H9 (cell line): ENCODE results near the gene SH3RF2. TPM values are rescaled to one million over a fixed set of nuclear protein-coding genes. Genes with fewer than 3 reads are reported as not detected.

Experiments
- DNase-seq: peaks from one replicate; pipeline ENCODE4 v3.0.0-alpha.2; 2017
- H2AFZ ChIP-seq: one replicate; pipeline ENCODE4 v1.6.1; 2013; ENCODE audit warnings: mild to moderate bottlenecking, low read length, control low read depth, moderate library complexity
- H2AK5ac ChIP-seq: 2 replicates; pipeline ENCODE4 v1.6.1; 2013; ENCODE audit warnings: low read length, control low read depth, mixed read lengths; ENCODE audit not compliant: insufficient read length
- H2BK120ac ChIP-seq: one replicate; pipeline ENCODE4 v1.6.1; 2013; ENCODE audit warnings: low read depth, mild to moderate bottlenecking, low read length, control low read depth, inconsistent platforms; ENCODE audit not compliant: poor library complexity, severe bottlenecking
- H2BK12ac ChIP-seq: 2 replicates; pipeline ENCODE4 v1.6.1; 2013; ENCODE audit warnings: low read length, control low read depth, mixed read lengths, low read depth; ENCODE audit not compliant: insufficient read length
- H2BK15ac ChIP-seq: 2 replicates; pipeline ENCODE4 v1.6.1; 2013; ENCODE audit warnings: low read depth, low read length, control low read depth
- H2BK20ac ChIP-seq: one replicate; pipeline ENCODE4 v1.6.1; 2013; ENCODE audit warnings: low read depth, mild to moderate bottlenecking, low read length, control low read depth, inconsistent platforms; ENCODE audit not compliant: poor library complexity, severe bottlenecking
- H2BK5ac ChIP-seq: 2 replicates; pipeline ENCODE4 v1.6.1; 2013; ENCODE audit warnings: low read length, control low read depth, mixed read lengths; ENCODE audit not compliant: insufficient read length
- H3K14ac ChIP-seq: 2 replicates; pipeline ENCODE4 v1.6.1; 2013; ENCODE audit warnings: low read length, control low read depth; ENCODE audit not compliant: insufficient read depth
- H3K18ac ChIP-seq: 2 replicates; pipeline ENCODE4 v1.6.1; 2013; ENCODE audit warnings: low read depth, mild to moderate bottlenecking, mixed read lengths, low read length, control low read depth; ENCODE audit not compliant: insufficient read length
- H3K23ac ChIP-seq: 2 replicates; pipeline ENCODE4 v1.6.1; 2013; ENCODE audit warnings: low read length, control low read depth, mixed read lengths, low read depth; ENCODE audit not compliant: insufficient read length
- H3K23me2 ChIP-seq: 2 replicates; pipeline ENCODE4 v1.6.1; 2013; ENCODE audit warnings: low read depth, mild to moderate bottlenecking, mixed read lengths, low read length, control low read depth; ENCODE audit not compliant: insufficient read length, poor library complexity, severe bottlenecking
- H3K27ac ChIP-seq: 2 replicates; pipeline ENCODE4 v1.5.1; 2013; ENCODE audit warnings: low read length, control low read depth, mixed read lengths, low read depth; ENCODE audit not compliant: insufficient read length
- H3K27me3 ChIP-seq: 2 replicates; pipeline ENCODE4 v1.6.1; 2013; ENCODE audit warnings: low read length, control low read depth, inconsistent platforms; ENCODE audit not compliant: insufficient read depth
- H3K4ac ChIP-seq: 2 replicates; pipeline ENCODE4 v1.6.1; 2013; ENCODE audit warnings: low read depth, mild to moderate bottlenecking, control low read depth, inconsistent platforms, low read length, moderate library complexity
- H3K4me1 ChIP-seq: 2 replicates; pipeline ENCODE4 v1.6.1; 2013; ENCODE audit warnings: low read length, control low read depth, inconsistent platforms; ENCODE audit not compliant: insufficient read depth
- H3K4me2 ChIP-seq: 2 replicates; pipeline ENCODE4 v1.6.1; 2013; ENCODE audit warnings: low read length, control low read depth, mixed read lengths; ENCODE audit not compliant: insufficient read length, insufficient read depth
- H3K56ac ChIP-seq: 2 replicates; pipeline ENCODE4 v1.6.1; 2013; ENCODE audit warnings: low read depth, mild to moderate bottlenecking, mixed read lengths, low read length, control low read depth; ENCODE audit not compliant: insufficient read length
- H3K79me1 ChIP-seq: 2 replicates; pipeline ENCODE4 v1.6.1; 2013; ENCODE audit warnings: low read depth, mild to moderate bottlenecking, moderate library complexity, low read length, control low read depth, inconsistent platforms; ENCODE audit not compliant: insufficient read depth, poor library complexity, severe bottlenecking
- H3K79me2 ChIP-seq: 2 replicates; pipeline ENCODE4 v1.6.1; 2013; ENCODE audit warnings: low read length, control low read depth, inconsistent platforms; ENCODE audit not compliant: insufficient read depth
- H3K9ac ChIP-seq: 2 replicates; pipeline ENCODE4 v1.6.1; 2013; ENCODE audit warnings: low read length, control low read depth, mixed read lengths; ENCODE audit not compliant: insufficient read length; ENCODE audit errors: extremely low read depth
- H3K9me3 ChIP-seq: one replicate; pipeline ENCODE4 v1.6.1; 2013; ENCODE audit warnings: low read depth, low read length, inconsistent platforms; ENCODE audit not compliant: control insufficient read depth
- H3T11ph ChIP-seq: one replicate; pipeline ENCODE4 v1.6.1; 2013; ENCODE audit warnings: mild to moderate bottlenecking, low read length, control low read depth, inconsistent platforms
- H4K20me1 ChIP-seq: one replicate; pipeline ENCODE4 v1.6.1; 2013; ENCODE audit not compliant: control insufficient read depth, insufficient read length, insufficient read depth
- H4K5ac ChIP-seq: 2 replicates; pipeline ENCODE4 v1.6.1; 2013; ENCODE audit warnings: low read depth, mild to moderate bottlenecking, mixed read lengths, low read length, control low read depth; ENCODE audit not compliant: insufficient read length
- H4K8ac ChIP-seq: replicated peaks from 2 replicates; pipeline ENCODE4 v1.6.1; 2013; ENCODE audit warnings: low read length, control low read depth, mixed read lengths, low read depth; ENCODE audit not compliant: insufficient read length
- H4K91ac ChIP-seq: 2 replicates; pipeline ENCODE4 v1.6.1; 2013; ENCODE audit warnings: low read depth, mild to moderate bottlenecking, moderate library complexity, mixed read lengths, low read length, control low read depth; ENCODE audit not compliant: insufficient read length
- H3K27ac Mint-ChIP-seq, 3 experiments: 2 replicates in 2 of 3; 3 replicates in 1 of 3; pipeline ENCODE4 v1.8.0; 2020 to 2021; ENCODE audit warnings: mixed read lengths in 3 of 3, mild to moderate bottlenecking in 1 of 3, moderate library complexity in 1 of 3
- H3K27me3 Mint-ChIP-seq: 2 replicates; pipeline ENCODE4 v1.8.0; 2021; ENCODE audit warnings: low read depth, mild to moderate bottlenecking, moderate library complexity, mixed read lengths
- H3K36me3 Mint-ChIP-seq, 3 experiments: 2 replicates in 2 of 3; 3 replicates in 1 of 3; pipeline ENCODE4 v1.8.0; 2020 to 2021; ENCODE audit warnings: low read depth in 3 of 3, mixed read lengths in 3 of 3; ENCODE audit not compliant: insufficient read depth in 1 of 3
- H3K4me1 Mint-ChIP-seq, 2 experiments: 2 replicates each; pipeline ENCODE4 v1.8.0; 2020; ENCODE audit warnings: mixed read lengths in 2 of 2
- H3K4me3 Mint-ChIP-seq, 2 experiments: 2 replicates in 1 of 2; 3 replicates in 1 of 2; pipeline ENCODE4 v1.8.0; 2020 to 2021; ENCODE audit warnings: mild to moderate bottlenecking in 2 of 2, mixed read lengths in 2 of 2, moderate library complexity in 1 of 2
- H3K9me3 Mint-ChIP-seq, 2 experiments: 2 replicates in 1 of 2; 3 replicates in 1 of 2; pipeline ENCODE4 v1.8.0; 2020; ENCODE audit warnings: mild to moderate bottlenecking in 2 of 2, mixed read lengths in 2 of 2, moderate library complexity in 1 of 2
- WGBS: extraction: QIAGEN DNeasy Blood & Tissue Kit; methylation state at CpG from one replicate; pipeline ENCODE4 v1.1.7; 2013; ENCODE audit warnings: missing lambda C conversion rate, low lambda C conversion rate, mixed read lengths; ENCODE audit not compliant: insufficient read length; ENCODE audit errors: extremely low coverage; 5-methylcytosine and 5-hydroxymethylcytosine counted together
- total RNA-seq: library from RNA; stranded (reverse); gene quantifications from 2 replicates; pipeline ENCODE4 v1.2.1, GENCODE V29; 2021
- TF ChIP-seq, protein P1 (sequence below): fragments of 200-600 bp; sonication (generic); conservative IDR thresholded peaks from 3 replicates; pipeline ENCODE4 v1.8.0; 2021; ENCODE audit warnings: antibody characterized with exemption, mild to moderate bottlenecking

SH3RF2 gene
- total RNA-seq, 1 experiment from 2014 or later = 0.66 TPM

DNA sequence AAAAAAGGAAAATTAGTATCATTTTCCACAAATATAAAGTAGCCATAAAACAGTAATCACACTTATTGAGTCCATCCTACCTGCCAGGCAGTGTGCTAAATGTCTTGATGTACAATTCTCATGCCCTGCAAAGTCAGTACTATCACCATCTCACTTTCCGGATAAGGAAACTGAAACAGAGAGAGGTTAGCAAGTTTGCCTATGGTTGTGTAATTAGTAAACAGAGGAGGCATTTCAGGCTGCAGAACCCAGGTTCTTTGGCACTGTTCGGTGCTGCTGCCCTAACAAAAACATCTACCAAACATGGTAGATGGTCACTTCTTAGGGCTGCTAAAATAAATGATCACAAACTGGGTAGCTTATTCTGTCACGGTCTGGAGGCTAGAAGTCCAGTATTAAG is 146.4 kb downstream of the SH3RF2 start:
- no peak overlapping the region for H2BK20ac ChIP-seq
- H3K4ac ChIP-seq = no peak overlapping the region
- no peak overlapping the region for H3K27ac ChIP-seq
- H3K27ac Mint-ChIP-seq = no peak overlapping the region
- no peak overlapping the region for H4K91ac ChIP-seq
- WGBS = no CpG with 5 or more reads among the region's 3 CpGs
- no peak overlapping the region for H3K56ac ChIP-seq
- no peaks in the 10 kb centered on the region for H3K27me3 ChIP-seq
- H3K79me2 ChIP-seq = no peaks in the 10 kb centered on the region
- H3K9me3 Mint-ChIP-seq = no peaks in the 10 kb centered on the region; a peak in 1 of 5 replicates
- no peak overlapping the region for H3T11ph ChIP-seq
- no peaks in the 10 kb centered on the region for H3K23me2 ChIP-seq
- no peak overlapping the region for H3K4me2 ChIP-seq
- H2BK15ac ChIP-seq = no peak overlapping the region
- H3K27me3 Mint-ChIP-seq = no peaks in the 10 kb centered on the region
- no peak overlapping the region for H4K5ac ChIP-seq
- TF ChIP-seq, protein P1, sequence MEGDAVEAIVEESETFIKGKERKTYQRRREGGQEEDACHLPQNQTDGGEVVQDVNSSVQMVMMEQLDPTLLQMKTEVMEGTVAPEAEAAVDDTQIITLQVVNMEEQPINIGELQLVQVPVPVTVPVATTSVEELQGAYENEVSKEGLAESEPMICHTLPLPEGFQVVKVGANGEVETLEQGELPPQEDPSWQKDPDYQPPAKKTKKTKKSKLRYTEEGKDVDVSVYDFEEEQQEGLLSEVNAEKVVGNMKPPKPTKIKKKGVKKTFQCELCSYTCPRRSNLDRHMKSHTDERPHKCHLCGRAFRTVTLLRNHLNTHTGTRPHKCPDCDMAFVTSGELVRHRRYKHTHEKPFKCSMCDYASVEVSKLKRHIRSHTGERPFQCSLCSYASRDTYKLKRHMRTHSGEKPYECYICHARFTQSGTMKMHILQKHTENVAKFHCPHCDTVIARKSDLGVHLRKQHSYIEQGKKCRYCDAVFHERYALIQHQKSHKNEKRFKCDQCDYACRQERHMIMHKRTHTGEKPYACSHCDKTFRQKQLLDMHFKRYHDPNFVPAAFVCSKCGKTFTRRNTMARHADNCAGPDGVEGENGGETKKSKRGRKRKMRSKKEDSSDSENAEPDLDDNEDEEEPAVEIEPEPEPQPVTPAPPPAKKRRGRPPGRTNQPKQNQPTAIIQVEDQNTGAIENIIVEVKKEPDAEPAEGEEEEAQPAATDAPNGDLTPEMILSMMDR = no peak
- H3K79me1 ChIP-seq = no peaks in the 10 kb centered on the region
- H4K20me1 ChIP-seq = no peaks in the 10 kb centered on the region
- H3K14ac ChIP-seq = no peak overlapping the region
- no peak overlapping the region for H3K4me3 Mint-ChIP-seq
- no peak for DNase-seq
- H3K4me1 Mint-ChIP-seq = peaks cover 24% of the 10 kb centered on the region in 2 experiments
- no peak overlapping the region for H2BK12ac ChIP-seq
- no peak overlapping the region for H4K8ac ChIP-seq
- H2AK5ac ChIP-seq = no peak overlapping the region
- H2AFZ ChIP-seq = no peak overlapping the region
- no peak overlapping the region for H3K18ac ChIP-seq
- no peaks in the 10 kb centered on the region; a peak in 1 of 7 replicates for H3K36me3 Mint-ChIP-seq
- no peak overlapping the region for H2BK5ac ChIP-seq
- H3K9me3 ChIP-seq = no peaks in the 10 kb centered on the region
- no peak overlapping the region for H3K9ac ChIP-seq
- no peak overlapping the region for H3K23ac ChIP-seq
- peaks cover 9% of the 10 kb centered on the region; the same call in 1 of the 2 replicates for H3K4me1 ChIP-seq
- no peak overlapping the region for H2BK120ac ChIP-seq
